A375 (cell line): ENCODE data around the gene C16orf46. TPM values are rescaled to one million over a fixed set of nuclear protein-coding genes. Genes with fewer than 3 reads are reported as not detected.

ENCODE experiments used
- small RNA-seq: library from RNA; depleted of rRNA; stranded (forward); fragments of <200 nt; gene quantifications from one replicate; pipeline ENCODE3, GENCODE V24; 2014
- total RNA-seq: library from RNA; depleted of rRNA; stranded (reverse); fragments of >200 nt; shearing (Covaris generic); gene quantifications from 2 replicates; pipeline ENCODE4 v1.2.3, GENCODE V29; 2014; rRNA removed

C16orf46 gene
- total RNA-seq: 0.96 and 1.2 TPM in 2 replicates

GRCh38 chr16:81077076-81077940 is at the start of gene C16orf46:
Gene C16orf46, minus strand, starts transcription at chr16:81077238. Its CDS starts 13,283 bp downstream, at chr16:81063955.

GRCh38 chr16:81095953-81096714 is 19.1 kb upstream of the C16orf46 start, which contains the start of gene GCSH:
Gene GCSH, minus strand, starts transcription at chr16:81096395. Its CDS starts 117 bp downstream, at chr16:81096278.

GRCh38 chr16:81035398-81035974 is 41.6 kb downstream of the C16orf46 start, which contains the start of gene ATMIN:
Gene ATMIN, plus strand, starts transcription at chr16:81035842. Its CDS starts 29 bp downstream, at chr16:81035871.

Small RNA genes lying within 50 kb of the gene (small RNA-seq; reads per million reads assigned to genes)
- not detected for gene AC092718.3
- not detected for gene RNU6-1191P

Other genes with a start within 250 kb of the C16orf46 start
- 64.6 and 80.4 TPM in 2 replicates for gene CMC2, start 70.4 kb downstream of the C16orf46 start, total RNA-seq
- gene CENPN, start 70.0 kb downstream of the C16orf46 start, total RNA-seq: 107 and 158 TPM in 2 replicates
- gene ATMIN, start 41.4 kb downstream of the C16orf46 start, total RNA-seq: 25.5 and 28.9 TPM in 2 replicates
- 34.7 and 42.4 TPM in 2 replicates for gene GCSH, start 19.2 kb upstream of the C16orf46 start, total RNA-seq
- gene BCO1, start 161.5 kb upstream of the C16orf46 start, total RNA-seq: 0.37 TPM in 1 of 2 replicates, not detected in the other
- gene GAN, start 237.7 kb upstream of the C16orf46 start, total RNA-seq: 3.5 and 4.3 TPM in 2 replicates